GM21447 (cell line): ENCODE measurements around the gene SUMO3.

ENCODE experiments used
- ATAC-seq: cut with Tn5 transposase; IDR thresholded peaks from one replicate; pipeline ENCODE4 v1.9.1; 2021; ENCODE audit not compliant: unreplicated experiment

SUMO3 gene

DNA sequence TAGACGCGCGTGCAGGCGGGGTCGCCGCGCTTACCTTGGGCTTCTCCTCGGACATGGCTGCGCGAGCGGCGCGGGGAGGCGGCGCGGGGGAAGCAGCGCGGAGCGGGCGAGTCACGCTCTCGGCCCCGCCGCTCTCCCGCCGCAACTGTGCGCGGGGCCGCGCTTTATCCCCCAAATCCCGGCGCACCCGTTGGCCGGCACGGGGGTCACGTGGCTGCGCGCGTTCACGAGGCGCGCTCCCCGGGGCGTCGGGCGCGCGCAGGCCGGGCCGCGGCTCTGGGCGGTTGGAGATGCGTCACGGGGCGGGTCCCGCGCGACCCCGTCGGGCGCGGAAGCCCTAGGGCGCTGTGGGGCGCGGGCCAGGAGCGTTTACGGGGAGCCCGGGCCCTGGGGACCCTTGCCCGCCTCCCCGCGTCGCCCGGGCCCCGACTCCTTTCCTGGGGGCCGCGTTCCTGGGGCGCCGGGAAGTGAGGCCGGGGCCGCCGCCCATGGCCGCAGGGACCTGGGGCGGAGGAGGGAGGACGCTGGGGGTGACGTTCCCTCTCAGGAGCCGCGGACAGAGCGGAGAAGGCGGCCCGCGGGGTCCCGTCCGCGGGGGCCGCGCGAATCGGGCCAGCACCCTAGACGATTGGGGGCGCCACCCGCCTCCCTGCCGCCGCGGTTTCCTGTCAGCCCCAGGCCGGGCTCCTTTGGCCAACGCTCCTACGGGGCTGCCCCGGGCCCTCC, at the start of gene SUMO3:
Gene SUMO3 (minus strand): TSS at position 149 of the 726 bp plus-strand sequence. CDS start 94 bp downstream, at position 55.
- ATAC-seq: peak; percentile 49

DNA sequence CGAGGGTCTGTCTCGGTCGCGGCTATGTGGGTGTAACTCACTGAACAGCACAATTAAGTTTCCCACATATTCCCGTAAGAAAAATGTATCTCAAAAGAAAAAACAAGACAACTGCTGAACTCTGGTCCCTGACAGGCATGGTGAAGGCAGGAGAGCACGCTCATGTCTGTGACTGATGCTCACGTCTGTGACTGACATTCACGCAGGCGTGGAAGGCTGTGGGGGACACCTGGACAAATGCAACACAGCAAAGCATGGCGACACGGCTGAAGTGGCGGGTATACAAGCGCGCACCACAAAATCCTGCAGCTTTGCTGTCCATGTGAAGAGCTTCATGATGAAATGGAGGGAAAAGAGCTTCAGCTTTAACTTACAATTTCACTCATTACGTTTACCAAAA, 49.6 kb upstream of the SUMO3 start:
- ATAC-seq: no peak

DNA sequence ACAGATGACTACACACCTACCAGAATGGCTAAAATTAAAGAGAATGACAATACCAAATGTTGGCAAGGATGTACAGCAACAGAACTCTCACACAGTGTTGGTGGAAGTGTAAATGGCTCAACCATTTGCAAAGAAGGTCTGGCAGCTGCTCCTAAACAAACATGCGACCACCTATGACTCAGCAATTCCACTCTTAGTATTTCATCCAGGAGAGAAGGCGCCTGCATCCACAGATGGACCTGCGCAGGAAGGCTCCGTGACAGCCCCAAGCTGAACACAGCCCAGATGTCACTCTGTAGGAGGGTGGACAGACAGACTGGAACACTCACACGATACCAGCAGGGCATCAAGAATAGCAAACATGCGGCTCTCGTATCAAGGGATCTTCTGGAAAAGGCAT, 48.9 kb upstream of the SUMO3 start:
- no peak for ATAC-seq

DNA sequence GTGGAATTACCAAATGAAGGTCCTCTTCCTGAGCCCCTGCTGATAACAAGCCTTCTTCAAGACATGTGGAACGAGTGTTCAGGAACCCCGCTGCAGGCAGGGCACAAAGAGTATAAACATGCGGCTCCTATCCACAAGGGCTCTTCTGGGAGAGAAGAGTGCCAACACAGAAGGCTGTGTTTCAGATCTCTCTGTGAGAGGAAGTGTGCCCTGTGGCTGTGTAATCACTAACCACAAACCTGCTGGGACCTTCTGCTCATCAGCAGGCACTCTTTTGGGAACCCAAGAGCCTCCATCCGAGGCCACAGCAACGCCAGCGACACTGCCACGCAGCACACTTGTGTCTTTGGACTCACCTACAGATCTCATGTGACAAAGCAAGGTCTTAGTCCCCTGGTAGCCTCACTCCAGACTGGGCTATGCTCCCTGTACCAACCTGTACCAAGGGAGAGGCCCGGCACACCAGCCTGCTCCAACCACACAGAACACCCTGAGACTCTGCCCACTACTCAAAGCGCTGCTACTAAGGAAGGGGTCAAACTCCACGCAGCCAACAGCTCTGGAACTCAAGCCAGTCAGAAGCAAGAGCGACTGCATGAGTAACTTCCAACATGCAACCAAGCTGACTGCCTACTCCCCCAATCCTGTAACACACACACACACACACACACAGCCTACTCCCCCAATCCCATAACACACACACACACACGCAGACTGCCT, 47.9 kb upstream of the SUMO3 start:
- ATAC-seq: no peak

DNA sequence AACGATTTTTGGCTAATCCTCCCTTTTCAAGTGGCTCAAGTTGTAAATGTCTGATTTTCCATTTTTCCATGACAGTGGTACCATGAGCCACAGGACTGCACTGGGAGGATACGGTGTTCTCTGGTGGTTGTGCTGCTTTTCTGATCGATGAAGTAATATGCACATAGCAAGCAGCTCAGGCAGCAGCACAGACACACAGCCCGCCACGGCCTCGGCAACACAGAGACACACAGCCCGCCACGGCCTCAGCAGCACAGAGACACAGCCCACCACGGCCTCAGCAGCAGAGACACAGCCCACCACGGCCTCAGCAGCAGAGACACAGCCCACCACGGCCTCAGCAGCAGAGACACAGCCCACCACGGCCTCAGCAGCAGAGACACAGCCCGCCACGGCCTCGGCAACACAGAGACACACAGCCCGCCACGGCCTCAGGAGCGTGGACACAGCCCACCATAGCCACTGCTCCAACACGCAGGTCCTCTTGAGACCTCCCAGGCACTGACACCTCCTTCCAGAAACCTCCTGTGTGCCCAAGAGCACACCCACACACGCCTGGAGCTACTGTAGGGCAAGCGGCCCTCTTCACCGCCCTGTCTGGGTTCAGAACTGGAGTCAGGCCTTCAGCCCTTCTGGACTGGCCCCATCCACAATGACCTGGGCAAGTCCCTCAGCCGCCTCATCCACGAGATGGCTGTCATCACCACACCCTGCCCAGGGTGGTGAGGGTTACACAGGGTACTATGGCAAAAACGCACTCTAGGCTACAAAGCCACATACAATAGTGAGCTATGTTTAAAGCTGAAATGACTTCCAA, 45.2 kb upstream of the SUMO3 start:
- no peak for ATAC-seq

DNA sequence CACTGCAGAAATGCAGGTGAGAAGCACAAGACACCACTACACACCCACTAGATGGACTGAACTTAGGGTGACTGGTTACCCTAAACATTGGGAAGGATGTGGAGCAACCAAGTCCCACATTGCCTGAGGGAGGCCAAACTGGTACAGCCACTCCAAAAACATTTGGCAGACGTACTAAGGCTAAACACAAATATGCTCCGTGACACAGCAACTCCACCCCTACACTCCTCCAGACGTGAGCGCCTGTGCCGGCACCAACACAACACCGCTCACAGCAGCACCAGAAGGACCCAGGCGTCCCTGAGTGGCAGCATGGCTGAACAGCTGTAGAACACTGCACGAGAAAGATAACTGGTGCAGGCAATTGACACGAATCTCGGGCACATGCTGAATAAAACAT, 40.9 kb upstream of the SUMO3 start:
- no peak for ATAC-seq

DNA sequence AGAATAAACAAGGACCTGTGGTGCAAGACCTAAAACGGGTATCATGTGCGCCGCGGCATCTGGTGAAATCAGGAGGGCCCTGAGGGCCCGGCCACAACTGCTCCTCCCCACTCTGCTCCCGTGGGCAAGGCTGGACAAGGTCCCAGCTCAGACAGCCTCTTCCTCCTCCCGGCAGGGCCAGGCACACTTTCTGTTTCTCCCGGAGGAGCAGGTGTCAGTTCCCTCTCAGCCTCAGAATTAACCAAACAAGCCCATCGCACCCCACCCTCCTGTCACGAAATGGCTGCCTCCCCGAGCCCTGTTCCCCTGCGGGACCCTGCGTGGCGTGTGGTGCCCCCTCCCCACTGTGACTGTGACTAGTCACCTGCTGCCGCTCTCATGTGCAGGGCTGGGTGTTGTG, 40.4 kb upstream of the SUMO3 start:
- ATAC-seq: no peak

DNA sequence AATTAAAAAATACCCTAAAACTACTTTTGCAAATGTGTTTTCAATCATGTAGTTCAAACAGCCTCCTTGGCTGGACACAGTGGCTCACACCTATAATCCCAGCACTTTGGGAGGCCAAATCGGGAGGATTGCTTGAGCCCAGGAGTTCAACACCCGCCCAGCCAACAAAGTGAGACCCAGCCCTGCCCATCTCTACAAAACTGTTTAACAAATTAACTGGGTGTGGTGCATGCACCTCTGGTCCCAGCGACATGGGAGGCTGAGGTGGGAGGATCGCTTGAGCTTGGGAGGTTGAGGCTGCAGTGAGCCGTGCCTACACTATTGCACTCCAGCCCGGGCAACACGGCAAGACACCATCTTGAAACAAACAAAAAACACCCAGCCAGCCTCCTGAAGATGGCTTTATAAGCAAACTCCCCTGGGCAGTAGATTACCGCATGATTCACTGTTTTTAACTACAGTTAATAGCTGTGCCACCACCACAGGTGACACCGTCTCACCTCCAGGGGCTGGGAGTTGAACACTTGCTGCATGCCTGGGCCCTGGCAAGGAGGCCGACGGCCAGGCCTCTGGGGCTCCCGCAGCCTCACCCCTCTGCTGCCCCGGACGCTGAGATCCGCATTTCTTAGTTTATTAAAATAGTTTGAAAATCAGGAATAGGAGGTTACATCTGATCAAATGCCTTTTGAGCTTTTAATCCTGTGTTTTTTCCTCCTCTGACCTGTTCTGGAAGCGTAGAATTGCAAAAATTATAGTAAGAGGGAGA, 39.4 kb upstream of the SUMO3 start:
- ATAC-seq: no peak

DNA sequence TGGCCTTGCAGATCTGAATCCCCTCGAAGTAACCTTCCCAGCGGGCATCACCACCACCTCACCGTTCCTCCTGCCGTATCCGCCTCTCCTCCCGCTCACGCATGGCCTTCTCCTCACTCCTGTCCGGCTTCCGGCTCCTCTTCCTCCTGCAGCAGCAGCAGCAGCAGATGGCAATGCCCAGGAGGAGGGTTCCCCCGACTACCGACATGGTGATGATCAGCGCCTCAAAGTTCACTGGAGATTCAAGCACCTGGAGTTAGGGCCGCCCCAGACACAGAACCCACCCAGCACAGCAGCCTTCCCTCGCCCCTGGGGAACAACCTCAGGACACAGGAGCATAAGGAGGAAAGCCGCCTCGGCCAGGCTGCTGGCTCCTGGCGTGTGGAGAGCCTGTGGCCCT, 38.3 kb upstream of the SUMO3 start:
- no peak for ATAC-seq

DNA sequence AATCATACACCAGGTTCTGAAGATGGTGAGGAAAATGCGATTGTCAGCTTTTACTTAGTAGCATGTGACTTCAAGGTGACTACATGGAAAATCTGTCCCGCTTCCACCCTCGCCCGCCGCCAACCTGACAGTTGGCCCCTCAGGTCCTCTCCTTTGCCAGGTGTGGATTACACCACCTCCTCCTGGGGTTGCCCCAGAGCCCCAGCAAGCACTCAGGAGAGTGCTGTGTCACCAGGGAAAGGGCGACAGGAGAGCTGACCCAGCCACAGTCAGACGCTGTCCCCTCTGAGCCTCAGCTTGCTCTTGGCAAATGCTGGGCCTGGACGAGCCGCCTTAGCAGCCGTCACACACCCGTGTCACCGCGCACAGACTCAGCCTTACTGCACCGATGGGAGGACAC, 37.7 kb upstream of the SUMO3 start:
- ATAC-seq: no peak

DNA sequence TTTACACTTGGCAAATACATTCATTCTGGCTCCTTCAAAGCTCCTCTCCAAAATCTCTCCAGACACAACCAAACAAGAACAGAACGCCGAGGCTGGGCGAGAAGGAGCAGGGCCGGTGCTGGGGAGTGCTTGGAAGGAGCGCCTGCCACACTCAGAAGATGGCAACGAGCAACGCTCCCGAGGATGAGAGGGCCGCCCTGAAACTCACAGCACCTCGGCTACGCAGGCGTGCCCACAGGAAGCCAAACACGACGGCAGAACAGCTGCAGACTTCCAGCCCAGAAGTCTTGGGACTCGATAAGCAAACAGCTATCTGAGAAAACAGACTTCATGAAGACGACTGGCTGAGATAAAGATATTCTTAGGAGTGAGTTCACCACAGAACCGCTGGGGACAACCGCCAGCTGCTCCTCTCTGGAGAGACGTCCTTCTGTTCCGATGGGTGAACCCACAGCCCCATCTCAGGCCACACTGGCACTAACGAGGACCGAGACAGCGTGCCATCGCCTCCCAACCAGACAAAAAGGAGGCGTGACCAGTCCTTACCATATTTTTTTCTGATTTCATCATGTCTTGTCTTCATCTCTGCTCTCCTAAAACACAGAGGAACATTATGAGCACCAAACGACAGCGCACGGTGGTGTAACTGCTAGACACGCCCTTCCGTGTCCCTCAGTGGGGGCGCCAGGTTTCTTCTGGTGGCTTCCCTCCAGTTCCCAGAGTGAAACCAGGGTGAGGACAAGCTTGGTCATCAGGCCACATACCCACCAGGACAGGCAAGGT, 37.0 kb upstream of the SUMO3 start:
- no peak for ATAC-seq

DNA sequence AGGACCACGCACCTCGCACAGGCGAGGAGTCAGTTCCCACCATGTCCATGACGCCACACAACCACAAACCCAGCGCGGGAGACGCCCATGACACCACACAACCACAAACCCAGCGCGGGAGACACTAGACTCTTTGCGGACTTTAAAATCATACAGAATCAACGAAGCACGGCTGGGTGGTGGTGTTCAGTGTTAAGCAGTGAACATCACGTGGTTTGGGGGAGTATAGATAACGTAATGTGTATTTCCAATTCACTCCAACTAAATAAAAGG, 36.5 kb upstream of the SUMO3 start:
- no peak for ATAC-seq

DNA sequence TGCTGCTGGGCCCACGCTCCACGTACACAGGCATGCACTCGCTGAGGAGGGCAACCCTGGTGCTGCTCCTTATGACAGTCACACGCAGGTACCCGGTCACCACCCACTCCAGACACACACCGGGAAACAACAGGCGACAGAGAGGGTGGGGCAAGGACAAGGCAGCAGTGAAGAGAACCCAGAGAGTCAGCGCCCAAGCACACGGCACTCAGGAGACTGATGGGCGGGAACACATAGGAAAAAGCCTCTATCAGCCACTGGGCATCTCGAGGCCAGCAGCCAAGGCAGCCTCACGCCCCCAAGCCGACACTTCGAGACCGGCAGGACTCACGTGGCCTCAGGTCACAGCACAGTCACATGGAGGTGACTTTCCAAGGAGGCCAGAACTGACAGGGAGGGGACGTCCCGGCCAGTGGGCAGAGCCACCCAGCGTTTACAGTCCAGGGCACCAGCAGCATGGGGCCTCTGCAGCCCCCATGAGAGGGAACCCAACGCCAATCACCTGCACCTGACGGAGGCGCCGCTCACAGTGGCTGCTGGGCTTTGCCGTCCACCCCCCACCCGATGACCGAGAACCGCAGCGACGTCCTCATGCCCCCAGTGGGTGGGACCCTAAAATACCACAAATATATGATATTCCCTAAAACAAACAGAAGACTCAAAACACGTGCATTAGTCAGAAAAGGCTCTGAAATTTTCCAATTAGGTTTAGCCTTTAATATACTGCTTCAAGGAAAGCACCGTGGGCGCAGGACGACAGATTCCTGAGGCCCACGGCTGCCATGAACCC, 35.9 kb upstream of the SUMO3 start:
- ATAC-seq: no peak

DNA sequence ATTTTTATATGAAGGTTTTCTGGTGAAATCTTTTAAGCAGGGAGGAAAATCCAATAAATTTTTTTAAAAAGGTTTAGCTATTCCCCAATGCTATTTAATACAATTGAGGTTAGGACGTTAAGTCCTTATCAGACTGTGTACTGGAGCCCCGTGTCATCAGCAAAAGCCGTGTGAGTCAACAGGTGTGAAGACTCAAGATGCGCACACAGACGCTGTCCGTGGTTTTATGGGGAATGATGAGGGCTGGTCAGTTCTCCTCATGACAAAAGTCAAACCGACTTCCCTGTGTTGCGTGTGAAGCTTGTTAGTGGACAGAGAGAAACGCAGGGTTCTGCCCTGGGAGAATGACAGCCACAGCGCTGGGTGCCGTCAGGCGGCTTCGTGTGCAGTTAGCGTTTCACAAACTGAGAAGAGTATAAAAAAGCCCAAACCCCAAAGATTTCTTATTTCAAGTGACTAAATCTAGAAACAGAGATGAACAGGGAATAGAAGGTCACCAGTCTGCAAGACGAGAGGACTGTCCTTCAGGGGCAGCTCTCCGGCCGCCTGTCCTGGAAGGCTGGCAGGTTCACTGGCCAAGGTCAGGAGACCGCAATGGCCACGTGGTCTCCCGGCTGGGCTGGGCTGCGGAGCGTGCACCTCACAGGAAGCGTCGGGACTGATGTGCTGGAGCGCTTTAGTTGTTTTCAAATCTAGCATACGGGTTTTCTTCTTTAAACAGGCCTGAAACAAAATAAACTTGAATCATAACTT, 33.2 kb upstream of the SUMO3 start:
- no peak for ATAC-seq

DNA sequence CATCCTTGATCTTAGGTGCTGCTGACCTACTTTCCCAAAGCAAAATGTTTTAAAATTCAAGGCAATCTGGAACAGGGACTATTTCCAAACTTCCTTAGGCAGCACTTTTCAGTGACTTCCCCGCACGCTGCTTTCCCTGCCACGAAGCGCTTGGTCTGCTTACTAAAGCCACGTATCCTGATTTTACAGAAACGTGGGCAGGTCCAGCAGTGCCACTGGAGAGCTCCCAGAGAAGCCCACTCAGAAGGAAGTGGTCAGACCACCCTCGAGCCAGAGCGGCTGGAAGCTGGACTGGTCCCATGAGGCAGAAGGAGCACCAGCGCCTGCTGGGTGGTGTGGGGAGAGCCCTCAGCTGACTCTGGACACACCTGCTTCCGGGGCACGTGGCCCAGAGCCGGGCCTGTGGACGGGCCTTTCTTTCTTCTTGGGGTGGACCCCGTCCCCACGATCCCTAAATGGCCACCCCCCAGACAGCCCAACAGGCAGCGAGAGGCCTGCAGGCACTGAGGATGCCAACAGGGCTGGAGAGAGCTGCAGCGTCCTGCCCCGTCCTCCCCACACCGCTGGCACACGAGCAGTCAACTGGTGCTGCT, 32.4 kb upstream of the SUMO3 start:
- ATAC-seq: no peak

DNA sequence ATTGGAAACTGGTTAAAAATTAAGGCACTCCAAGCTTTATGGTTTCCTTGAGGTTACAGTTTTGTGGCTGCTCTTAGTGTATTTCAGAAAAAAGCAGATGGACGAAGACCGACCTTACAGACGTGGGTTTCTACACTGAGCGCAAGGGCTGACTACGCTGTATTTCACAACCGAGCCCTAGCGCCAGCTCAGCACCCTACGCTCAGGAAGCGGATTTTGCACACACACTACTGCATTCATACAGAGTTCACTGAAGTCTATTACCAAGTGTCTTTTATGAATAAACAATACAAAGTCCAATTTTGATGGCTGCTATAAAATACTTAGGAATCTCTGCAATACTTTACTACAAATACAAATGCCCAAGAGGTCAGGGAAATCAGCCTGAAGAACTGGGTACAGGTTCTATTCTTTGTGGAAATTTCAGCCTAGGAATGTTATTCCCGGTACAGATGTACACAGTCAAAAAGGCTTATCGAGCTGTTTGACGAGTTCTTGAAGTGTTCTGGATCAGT, 31.8 kb upstream of the SUMO3 start:
- no peak for ATAC-seq

DNA sequence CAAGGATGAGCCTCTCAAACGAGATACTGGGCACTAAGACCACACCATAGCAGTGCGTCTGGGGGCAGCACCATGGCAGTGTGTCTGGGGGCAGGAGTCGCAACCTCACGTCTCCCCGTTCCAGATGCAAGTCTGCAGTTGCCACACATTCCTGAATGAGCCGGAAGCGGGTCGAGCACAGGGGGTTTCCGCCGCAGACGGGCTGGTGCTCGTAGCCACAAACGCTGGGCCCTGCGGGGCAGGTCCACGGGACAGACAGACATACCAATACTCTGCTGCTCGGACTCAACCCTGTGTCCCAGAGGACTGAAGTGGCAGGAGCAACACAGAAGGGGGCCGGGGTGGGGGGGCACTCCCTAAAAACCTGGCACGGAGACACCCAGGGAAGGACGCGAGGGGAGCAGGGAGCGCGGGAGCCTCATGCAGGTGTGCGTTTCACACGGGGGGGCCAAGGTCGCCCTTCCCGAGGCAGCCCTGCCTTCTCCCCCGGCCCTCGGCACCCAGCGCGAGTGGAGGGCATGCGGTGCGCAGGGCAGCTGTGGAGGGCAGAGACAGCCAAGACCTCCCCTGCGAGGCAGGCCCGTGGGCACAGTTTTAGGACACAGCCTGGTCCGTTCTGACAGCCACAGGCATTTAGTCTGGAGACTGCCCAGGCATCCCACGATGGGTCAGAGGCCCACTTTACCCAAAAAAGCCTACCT, 31.1 kb upstream of the SUMO3 start:
- ATAC-seq: no peak
